Stimulated activated CD4-positive, alpha-beta T cell treated with anti-CD3 and anti-CD28 coated beads, TNF-alpha, amount 100 ng/mL, for 24 hours (primary cell): ENCODE data around the gene OSGIN1.
"Not testable (repeated sequence)": the region's sequence is repeated elsewhere in the genome, so short reads cannot be mapped to it uniquely, and the experiment has no call there.

Source experiments
- DNase-seq, 3 experiments: peaks; one replicate each; pipeline ENCODE4 v3.0.0-alpha.2; 2020; ENCODE audit warnings: low read depth in 3 of 3

The OSGIN1 gene

DNA sequence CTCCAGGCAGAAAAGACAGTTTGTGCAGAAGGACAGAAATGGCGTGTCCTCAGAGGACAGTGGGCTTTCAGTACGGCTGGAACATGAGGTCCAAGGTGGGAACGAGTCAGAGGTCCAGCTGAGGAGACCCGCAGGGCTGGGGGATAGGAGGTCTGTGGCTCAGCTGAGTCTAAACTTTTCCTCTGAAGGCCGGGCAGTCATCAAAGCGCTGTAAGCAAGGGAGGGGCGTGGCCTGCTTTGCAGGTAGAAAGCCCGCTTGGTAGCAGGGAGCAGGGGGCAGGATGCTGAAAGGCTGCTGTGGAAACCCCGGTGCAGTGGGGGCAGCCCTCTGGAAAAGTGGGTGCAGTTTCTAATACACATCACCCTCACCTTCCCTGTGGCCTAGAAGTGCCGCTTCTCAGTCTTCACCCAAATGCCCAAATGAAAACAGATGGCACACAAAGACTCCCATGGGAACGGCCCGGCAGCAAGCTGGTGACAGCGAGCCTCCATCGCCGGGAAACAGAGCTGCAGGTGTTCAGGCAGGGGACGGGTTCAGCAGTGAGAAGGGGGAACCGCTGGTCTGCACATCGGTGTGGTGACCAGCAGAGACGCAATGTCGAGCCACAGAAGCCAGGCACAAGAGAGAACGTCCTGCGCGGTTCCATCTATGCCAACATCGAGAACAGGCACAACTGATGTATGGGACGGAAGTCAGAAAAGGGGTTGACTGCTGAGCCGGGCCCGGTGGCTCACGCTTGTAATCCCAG is 12.2 kb upstream of the OSGIN1 start:
- no peak for DNase-seq

DNA sequence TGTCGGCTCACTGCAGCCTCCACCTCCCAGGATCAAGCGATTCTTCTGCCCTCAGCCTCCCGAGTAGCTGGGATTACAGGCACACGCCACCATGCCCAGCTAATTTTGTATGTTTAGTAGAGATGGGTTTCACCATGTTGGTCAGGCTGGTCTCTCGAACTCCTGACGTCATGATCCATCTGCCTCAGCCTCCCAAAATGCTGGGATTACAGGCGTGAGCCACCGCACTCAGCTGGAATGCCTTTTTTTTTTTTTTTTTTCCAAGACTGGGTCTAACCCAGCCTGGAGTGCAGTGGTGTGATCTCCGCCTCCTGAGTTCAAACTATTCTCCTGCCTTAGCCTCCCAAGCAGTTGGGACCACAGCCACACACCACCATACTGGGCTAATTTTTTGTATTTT is 11.5 kb upstream of the OSGIN1 start:
- not testable (repeated sequence) for DNase-seq

DNA sequence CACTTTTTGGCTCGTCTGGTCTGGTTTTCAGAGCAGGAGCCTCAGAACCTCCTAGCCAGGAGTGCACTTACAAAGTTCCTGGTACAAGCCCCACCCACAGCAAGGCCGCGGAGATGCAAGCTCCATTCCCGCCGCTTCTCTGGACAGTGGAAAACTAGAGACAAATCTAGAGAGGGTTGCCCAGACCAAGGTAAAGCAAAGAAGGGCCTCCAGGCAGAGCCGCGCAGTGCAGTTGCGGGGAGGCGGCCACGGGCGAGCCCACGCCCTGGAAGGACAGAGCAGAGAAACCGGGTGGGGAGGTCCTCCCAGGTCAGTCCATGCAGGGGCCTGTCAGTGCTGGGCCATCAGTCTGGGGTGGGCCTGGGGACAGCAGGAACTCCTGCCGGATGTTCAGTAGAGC is 11.0 kb upstream of the OSGIN1 start:
- no peak for DNase-seq

- no peak for DNase-seq
Measured at GRCh38 chr16:83942815-83943515, 10.1 kb upstream of the OSGIN1 start.

DNA sequence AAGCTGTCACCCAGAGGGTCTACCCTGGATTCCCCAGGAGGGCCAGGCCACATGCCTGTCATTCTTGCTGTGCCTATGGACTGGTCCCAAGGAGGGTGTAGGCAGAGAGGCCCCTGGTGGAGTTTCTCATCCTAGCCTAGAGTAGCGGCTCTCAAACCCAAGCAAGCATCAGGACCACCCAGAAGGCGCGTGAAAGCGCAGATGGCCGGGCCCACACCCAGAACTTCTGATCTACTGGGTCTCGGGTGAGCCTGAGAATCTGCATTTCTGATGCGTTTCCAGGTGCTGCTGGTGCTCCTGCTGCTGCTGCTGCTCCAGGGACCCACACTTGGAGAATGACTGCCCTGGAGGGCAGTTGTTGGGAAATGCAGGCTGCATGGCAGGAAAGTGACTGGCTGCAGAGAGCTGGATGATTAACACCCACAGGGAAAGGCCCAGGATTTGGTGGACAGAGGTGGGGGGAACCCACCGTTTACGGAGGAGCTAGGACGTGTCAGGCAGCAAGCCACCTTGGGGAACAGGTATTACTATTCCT is 9.5 kb upstream of the OSGIN1 start:
- no peak for DNase-seq

GRCh38 chr16:83945587-83945986 is 7.5 kb upstream of the OSGIN1 start:
- DNase-seq = no peak

GRCh38 chr16:83946154-83946780 is 6.8 kb upstream of the OSGIN1 start:
- DNase-seq = no peak

DNA sequence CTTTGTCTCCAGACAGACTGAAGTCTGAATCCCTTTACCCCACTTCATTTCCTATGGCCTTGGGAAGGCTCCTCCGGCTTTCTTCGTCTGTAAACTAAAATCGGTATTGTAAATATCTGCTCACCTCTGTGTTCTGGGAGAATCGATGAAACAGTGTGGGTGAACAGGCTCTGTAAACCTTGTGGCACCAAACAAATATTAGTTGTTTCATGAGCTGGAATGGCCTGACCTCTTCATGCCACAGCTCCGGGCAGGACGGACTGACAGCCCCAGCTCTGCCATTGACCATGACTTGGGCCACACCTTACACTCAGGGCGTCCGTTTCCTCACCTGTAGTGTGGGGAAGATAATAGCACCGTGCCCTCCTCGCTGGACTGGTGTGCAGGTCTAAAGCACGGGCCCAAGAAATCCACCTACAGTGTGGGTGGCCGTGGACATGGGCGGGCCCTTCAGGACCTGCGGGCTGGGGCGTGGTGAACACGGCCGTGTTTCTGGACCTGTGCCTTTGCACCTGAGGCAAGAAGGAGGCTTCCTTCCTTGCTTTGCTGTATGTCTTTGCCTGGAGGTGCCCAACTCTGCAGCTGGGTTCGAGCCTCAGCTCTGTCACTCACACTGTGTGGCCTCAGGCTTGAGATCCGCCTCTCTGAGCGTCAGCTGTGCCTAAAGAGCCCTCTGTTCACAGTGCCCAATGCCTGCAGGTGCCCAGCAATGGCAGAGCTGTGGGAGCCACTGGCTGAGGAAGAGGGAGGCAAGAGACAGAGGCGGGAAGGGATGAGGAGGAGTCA is 6.1 kb upstream of the OSGIN1 start:
- DNase-seq = no peak

- no peak for DNase-seq
Measured at GRCh38 chr16:83947642-83948234, 5.3 kb upstream of the OSGIN1 start.

DNA sequence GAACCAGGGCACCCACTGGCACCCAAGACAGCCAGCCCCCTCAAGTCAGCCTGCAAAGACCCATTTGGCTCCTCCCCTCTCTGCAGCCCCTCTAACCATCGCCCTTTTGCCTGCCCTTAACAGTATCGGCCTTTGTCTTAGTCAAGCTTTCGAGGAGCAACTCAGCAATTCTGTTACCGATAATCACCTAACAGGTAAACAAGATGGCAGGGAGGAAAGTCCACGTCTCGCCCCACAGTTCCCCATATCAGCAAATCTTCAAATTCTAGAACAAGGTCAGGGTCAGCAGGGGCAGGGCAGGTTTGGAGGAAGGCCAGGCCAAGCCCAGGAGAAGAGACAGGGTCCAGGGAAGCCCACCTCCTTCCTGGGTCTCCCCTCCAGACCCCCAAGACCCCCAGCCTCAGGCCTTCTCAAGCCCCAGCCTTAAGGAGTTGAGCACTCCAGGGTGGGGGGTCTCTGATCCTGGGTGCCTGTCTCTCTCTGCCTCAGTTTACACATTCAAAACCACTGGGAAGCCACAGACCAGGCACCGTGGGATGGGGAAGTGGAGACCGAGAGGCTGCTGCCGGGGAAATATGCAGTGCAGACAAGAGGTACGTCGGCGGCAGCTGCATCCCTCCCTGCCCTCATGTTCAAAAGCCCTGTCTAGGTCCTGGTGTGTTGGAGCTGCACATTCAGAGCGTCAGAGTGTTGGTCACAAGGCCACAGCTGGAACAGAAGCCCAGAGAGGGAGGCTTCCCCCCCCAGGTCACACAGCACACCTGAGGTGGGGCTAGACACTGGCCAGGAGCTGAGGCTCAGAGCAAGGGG is 3.9 kb upstream of the OSGIN1 start:
- DNase-seq = no peak

GRCh38 chr16:83949724-83950001 is 3.4 kb upstream of the OSGIN1 start:
- DNase-seq = no peak

- DNase-seq = not testable (repeated sequence)
Measured at GRCh38 chr16:83950862-83951399, 2.1 kb upstream of the OSGIN1 start.

GRCh38 chr16:83951544-83951943 is 1.5 kb upstream of the OSGIN1 start:
- DNase-seq = no peak

- DNase-seq = no peak
Measured at GRCh38 chr16:83952587-83952939, 477 bp upstream of the OSGIN1 start.

DNA sequence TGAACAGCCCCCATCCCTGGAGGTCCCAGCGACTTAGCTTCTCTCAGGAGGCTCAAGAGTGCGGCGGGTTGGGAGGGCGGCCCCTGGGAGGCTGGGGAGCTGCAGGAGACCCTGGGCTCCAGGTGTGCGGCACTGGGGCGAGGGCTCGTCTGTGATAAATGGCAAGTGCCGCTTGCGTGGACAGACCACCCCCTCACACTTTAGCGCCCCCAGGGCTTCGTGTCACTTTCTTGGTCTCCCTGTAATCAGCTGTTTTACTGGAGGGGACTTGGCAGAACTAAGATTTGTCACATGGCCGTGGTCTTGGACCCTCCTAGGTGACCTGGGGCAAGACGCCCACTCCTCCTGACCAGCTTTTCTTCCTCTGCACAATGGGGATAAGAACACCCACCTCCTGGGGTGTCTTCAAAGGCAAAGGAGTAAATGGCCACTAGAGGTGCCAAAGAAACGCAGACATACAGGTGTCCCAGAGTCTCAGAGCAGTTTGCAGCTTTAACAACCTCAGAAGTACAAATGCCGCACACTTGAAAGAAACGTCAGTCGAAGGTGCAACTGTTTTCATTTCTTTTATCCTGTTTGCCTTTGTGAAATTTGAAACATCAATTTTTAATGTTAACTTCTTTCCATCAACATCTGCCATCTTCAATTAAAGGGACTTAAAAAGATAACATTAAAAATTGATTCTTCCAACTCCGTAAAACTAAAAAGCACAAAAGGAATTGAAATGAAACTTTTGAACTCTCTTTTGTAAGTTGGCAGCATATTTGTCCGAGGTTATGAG is 946 bp downstream of the OSGIN1 start:
- no peak for DNase-seq

- no peak for DNase-seq
Measured at GRCh38 chr16:83954577-83955016, 1.6 kb downstream of the OSGIN1 start.

GRCh38 chr16:83955218-83956130 is 2.4 kb downstream of the OSGIN1 start:
- DNase-seq = no peak
